Activated CD4-positive, alpha-beta T cell treated with anti-CD3 and anti-CD28 coated beads, Interleukin-2, amount 50 U/mL, for 16 hours (primary cell): Measurements from ENCODE around the gene CH25H.

Experiments
- DNase-seq: peaks from one replicate; pipeline ENCODE4 v3.0.0-alpha.2; 2020

Gene CH25H

GRCh38 chr10:89228146-89228545 lies 21.0 kb upstream of the CH25H start:
- DNase-seq: no peak

GRCh38 chr10:89226891-89227290 lies 19.8 kb upstream of the CH25H start:
- DNase-seq: no peak

GRCh38 chr10:89224739-89225443 lies 17.8 kb upstream of the CH25H start:
- no peak for DNase-seq

GRCh38 chr10:89221919-89222318 lies 14.8 kb upstream of the CH25H start:
- DNase-seq: no peak

GRCh38 chr10:89219513-89220218 lies 12.5 kb upstream of the CH25H start:
- DNase-seq: no peak

- DNase-seq: peak; percentile 58
Observed at GRCh38 chr10:89217057-89217990, 10.2 kb upstream of the CH25H start.

GRCh38 chr10:89216056-89216455 lies 8.9 kb upstream of the CH25H start:
- DNase-seq: no peak

GRCh38 chr10:89215511-89215910 lies 8.4 kb upstream of the CH25H start:
- DNase-seq: no peak

- no peak for DNase-seq
Observed at GRCh38 chr10:89214566-89215165, 7.5 kb upstream of the CH25H start.

- peak; percentile 41 for DNase-seq
Observed at GRCh38 chr10:89213191-89213808, 6.2 kb upstream of the CH25H start.

GRCh38 chr10:89210794-89211425 lies 3.8 kb upstream of the CH25H start:
- DNase-seq: no peak

- DNase-seq: no peak
Observed at GRCh38 chr10:89209718-89210117, 2.6 kb upstream of the CH25H start.

- DNase-seq: no peak
Observed at GRCh38 chr10:89207801-89208551, 859 bp upstream of the CH25H start.

GRCh38 chr10:89206402-89207180 lies 526 bp downstream of the CH25H start:
- DNase-seq: peak; percentile 14

- no peak for DNase-seq
Observed at GRCh38 chr10:89204621-89205185, 2.4 kb downstream of the CH25H start.

GRCh38 chr10:89203237-89203636 lies 3.9 kb downstream of the CH25H start:
- DNase-seq: no peak

- no peak for DNase-seq
Observed at GRCh38 chr10:89202033-89202425, 5.1 kb downstream of the CH25H start.

- no peak for DNase-seq
Observed at GRCh38 chr10:89201345-89202032, 5.6 kb downstream of the CH25H start.

GRCh38 chr10:89197473-89197872 lies 9.6 kb downstream of the CH25H start:
- no peak for DNase-seq
